GM23248 (cell line): Measurements from ENCODE around the gene SLC35F2.

Source experiments
- EZH2 ChIP-seq: fragments of 200-600 bp; sonication (generic); IDR thresholded peaks from 2 replicates; pipeline ENCODE4 v1.6.1; 2018; ENCODE audit warnings: antibody characterized with exemption, mild to moderate bottlenecking; ENCODE audit not compliant: insufficient read depth, poor library complexity, severe bottlenecking
- EZH2phosphoT487 ChIP-seq: fragments of 200-600 bp; sonication (generic); IDR thresholded peaks from 2 replicates; pipeline ENCODE4 v1.6.1; 2018; ENCODE audit warnings: antibody characterized with exemption, moderate library complexity, mild to moderate bottlenecking, low read depth; ENCODE audit not compliant: insufficient read depth

DNA sequence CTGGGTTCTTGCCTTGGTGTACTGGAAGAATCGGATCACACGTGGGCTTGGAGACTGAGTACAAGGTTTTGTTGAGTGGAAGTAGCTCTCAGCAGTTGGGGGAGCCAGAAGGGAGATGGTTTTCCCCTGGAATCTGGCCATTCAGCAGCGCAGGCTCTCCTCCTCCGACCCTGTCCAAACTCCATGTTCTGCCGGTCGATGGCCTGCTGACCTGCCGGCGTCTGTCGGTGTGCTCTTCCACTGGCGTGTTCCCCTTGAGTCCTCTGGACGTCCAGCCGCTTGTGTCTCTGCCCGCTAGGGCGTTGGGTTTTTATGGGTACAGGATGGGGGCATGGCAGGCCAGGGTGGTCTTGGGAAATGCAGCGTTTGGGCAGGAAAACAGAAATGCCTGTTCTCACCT, 108.3 kb downstream of the SLC35F2 start:
- TF ChIP-seq EZH2: no peak
- TF ChIP-seq EZH2phosphoT487: no peak
